Chondrocyte (in vitro differentiated cells): ENCODE data around the gene WIPI1. TPM values are rescaled to one million over a fixed set of nuclear protein-coding genes. Genes with fewer than 3 reads are reported as not detected.
"Not testable (repeated sequence)": the region's sequence is repeated elsewhere in the genome, so short reads cannot be mapped to it uniquely, and the experiment has no call there.

ENCODE experiments used
- DNase-seq: peaks from one replicate; pipeline ENCODE4 v3.0.0; 2021; ENCODE audit warnings: mixed read lengths, low spot score
- H3K27ac Mint-ChIP-seq: one replicate; pipeline ENCODE4 v1.8.0; 2021; ENCODE audit warnings: mild to moderate bottlenecking, moderate library complexity, mixed read lengths; ENCODE audit not compliant: unreplicated experiment
- H3K27me3 Mint-ChIP-seq: 2 replicates; pipeline ENCODE4 v1.8.0; 2021; ENCODE audit warnings: low read depth, mixed read lengths
- H3K36me3 Mint-ChIP-seq: 2 replicates; pipeline ENCODE4 v1.8.0; 2021; ENCODE audit warnings: low read depth, mixed read lengths
- H3K4me1 Mint-ChIP-seq: 2 replicates; pipeline ENCODE4 v1.8.0; 2021; ENCODE audit warnings: low read depth, mild to moderate bottlenecking, mixed read lengths
- H3K4me3 Mint-ChIP-seq: one replicate; pipeline ENCODE4 v1.8.0; 2021; ENCODE audit warnings: mild to moderate bottlenecking, moderate library complexity, mixed read lengths; ENCODE audit not compliant: unreplicated experiment
- H3K9me3 Mint-ChIP-seq: 2 replicates; pipeline ENCODE4 v1.8.0; 2021; ENCODE audit warnings: low read depth, mixed read lengths
- total RNA-seq: library from RNA; stranded (reverse); gene quantifications from 3 replicates; pipeline ENCODE4 v1.2.1, GENCODE V29; 2021
- TF ChIP-seq, protein P1 (sequence below): fragments of 200-600 bp; sonication (generic); IDR thresholded peaks from 2 replicates; pipeline ENCODE4 v1.5.0; 2021; ENCODE audit warnings: antibody characterized with exemption, mild to moderate bottlenecking, moderate library complexity

The WIPI1 gene
- total RNA-seq, 1 donor from 2014 or later: 119 TPM

GRCh38 chr17:68421486-68421885 is 35.8 kb downstream of the WIPI1 start:
- H3K27ac Mint-ChIP-seq: no peak overlapping the region
- peaks cover 48% of the 10 kb centered on the region for H3K36me3 Mint-ChIP-seq
- no peak for DNase-seq
- H3K27me3 Mint-ChIP-seq: no peaks in the 10 kb centered on the region
- peaks cover 31% of the 10 kb centered on the region for H3K9me3 Mint-ChIP-seq
- H3K4me3 Mint-ChIP-seq: no peak overlapping the region
- TF ChIP-seq, protein P1, sequence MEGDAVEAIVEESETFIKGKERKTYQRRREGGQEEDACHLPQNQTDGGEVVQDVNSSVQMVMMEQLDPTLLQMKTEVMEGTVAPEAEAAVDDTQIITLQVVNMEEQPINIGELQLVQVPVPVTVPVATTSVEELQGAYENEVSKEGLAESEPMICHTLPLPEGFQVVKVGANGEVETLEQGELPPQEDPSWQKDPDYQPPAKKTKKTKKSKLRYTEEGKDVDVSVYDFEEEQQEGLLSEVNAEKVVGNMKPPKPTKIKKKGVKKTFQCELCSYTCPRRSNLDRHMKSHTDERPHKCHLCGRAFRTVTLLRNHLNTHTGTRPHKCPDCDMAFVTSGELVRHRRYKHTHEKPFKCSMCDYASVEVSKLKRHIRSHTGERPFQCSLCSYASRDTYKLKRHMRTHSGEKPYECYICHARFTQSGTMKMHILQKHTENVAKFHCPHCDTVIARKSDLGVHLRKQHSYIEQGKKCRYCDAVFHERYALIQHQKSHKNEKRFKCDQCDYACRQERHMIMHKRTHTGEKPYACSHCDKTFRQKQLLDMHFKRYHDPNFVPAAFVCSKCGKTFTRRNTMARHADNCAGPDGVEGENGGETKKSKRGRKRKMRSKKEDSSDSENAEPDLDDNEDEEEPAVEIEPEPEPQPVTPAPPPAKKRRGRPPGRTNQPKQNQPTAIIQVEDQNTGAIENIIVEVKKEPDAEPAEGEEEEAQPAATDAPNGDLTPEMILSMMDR: no peak
- H3K4me1 Mint-ChIP-seq: no peaks in the 10 kb centered on the region

GRCh38 chr17:68420065-68420464 is 37.2 kb downstream of the WIPI1 start:
- H3K9me3 Mint-ChIP-seq: peaks cover 45% of the 10 kb centered on the region
- H3K4me1 Mint-ChIP-seq: no peaks in the 10 kb centered on the region
- DNase-seq: no peak
- H3K4me3 Mint-ChIP-seq: no peak overlapping the region
- peaks cover 49% of the 10 kb centered on the region for H3K36me3 Mint-ChIP-seq
- TF ChIP-seq, protein P1: no peak
- no peaks in the 10 kb centered on the region for H3K27me3 Mint-ChIP-seq
- no peak overlapping the region for H3K27ac Mint-ChIP-seq

DNA sequence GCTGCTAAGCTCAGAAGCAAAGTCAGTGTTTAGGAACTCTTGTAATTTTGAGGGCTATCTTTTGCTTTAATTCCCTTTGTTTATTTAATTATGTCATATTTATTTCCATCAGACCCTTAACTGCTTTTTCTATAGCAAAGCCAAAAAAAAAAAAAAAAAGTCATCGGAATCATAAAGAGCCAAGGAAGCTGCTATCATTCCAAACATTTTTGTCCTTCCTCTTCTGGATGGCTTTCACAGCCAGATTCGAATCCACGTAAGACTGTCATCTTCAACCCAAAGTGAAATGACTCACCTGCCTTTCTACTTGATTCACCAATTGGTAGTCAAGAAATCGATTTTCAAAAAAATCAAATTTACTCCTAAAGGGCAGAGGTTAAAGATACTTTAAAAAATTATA is 38.4 kb downstream of the WIPI1 start:
- H3K36me3 Mint-ChIP-seq: peaks cover 52% of the 10 kb centered on the region

GRCh38 chr17:68417317-68417716 is 40.0 kb downstream of the WIPI1 start:
- peaks cover 58% of the 10 kb centered on the region for H3K9me3 Mint-ChIP-seq
- peaks cover 48% of the 10 kb centered on the region for H3K36me3 Mint-ChIP-seq
- H3K27me3 Mint-ChIP-seq: no peaks in the 10 kb centered on the region
- H3K27ac Mint-ChIP-seq: no peak overlapping the region
- no peak overlapping the region for H3K4me3 Mint-ChIP-seq
- DNase-seq: no peak
- H3K4me1 Mint-ChIP-seq: no peaks in the 10 kb centered on the region
- TF ChIP-seq, protein P1: no peak

More for the DNA sequence above, 38.4 kb downstream of the WIPI1 start:
- no peaks in the 10 kb centered on the region for H3K27me3 Mint-ChIP-seq
- no peak for DNase-seq
- H3K4me3 Mint-ChIP-seq: no peak overlapping the region
- no peak overlapping the region for H3K27ac Mint-ChIP-seq
- peaks cover 57% of the 10 kb centered on the region for H3K9me3 Mint-ChIP-seq
- no peaks in the 10 kb centered on the region for H3K4me1 Mint-ChIP-seq
- TF ChIP-seq, protein P1: no peak

DNA sequence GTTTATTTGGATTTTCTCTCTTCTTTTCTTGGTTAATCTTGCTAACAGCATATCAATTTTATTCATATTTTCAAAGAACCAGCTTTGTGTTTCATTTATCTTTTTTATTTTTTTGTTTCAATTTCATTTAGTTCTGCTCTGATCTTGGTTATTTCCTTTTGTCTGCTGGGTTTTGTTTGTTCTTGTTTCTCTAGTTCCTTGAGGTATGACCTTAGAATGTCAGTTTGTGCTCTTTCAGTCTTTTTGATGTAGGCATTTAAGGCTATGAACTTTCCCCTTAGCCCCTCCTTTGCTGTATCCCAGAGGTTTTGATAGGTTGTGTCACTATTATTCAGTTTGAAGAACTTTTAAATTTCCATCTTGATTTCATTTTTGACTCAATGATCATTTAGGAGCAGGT is 42.4 kb downstream of the WIPI1 start:
- Mint-ChIP-seq H3K9me3 (peaks cover 52% of the 10 kb centered on the region), H3K36me3 (peaks cover 30% of the 10 kb centered on the region)
- H3K27me3 Mint-ChIP-seq, H3K27ac Mint-ChIP-seq, DNase-seq, H3K4me1 Mint-ChIP-seq, H3K4me3 Mint-ChIP-seq: not testable (repeated sequence)

GRCh38 chr17:68413597-68414560 is 43.4 kb downstream of the WIPI1 start:
- H3K4me3 Mint-ChIP-seq, H3K27ac Mint-ChIP-seq, H3K27me3 Mint-ChIP-seq, H3K4me1 Mint-ChIP-seq: not testable (repeated sequence)
- peak; percentile 18 for DNase-seq
- Mint-ChIP-seq H3K9me3 (peaks cover 47% of the 10 kb centered on the region), H3K36me3 (peaks cover 25% of the 10 kb centered on the region)

DNA sequence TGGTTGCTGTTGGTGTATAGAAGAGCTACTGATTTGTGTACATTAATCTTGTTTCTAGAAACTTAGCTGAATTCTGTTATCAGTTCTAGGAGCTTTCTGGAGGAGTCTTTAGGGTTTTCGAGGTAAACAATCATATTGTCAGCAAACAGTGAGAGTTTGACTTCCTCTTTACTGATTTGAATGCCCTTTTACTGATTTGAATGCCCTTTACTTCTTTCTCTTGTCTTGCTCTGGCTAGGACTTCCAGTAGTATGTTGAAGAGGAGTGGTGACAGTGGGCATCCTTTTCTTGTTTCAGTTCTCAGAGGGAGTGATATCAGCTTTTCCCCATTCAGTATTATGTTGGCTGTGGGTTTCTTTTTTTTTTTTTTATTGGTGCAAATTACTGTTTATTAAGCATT is 49.6 kb downstream of the WIPI1 start:
- H3K9me3 Mint-ChIP-seq: peaks cover 39% of the 10 kb centered on the region
- not testable (repeated sequence) for H3K27ac Mint-ChIP-seq

GRCh38 chr17:68403837-68404236 is 53.5 kb downstream of the WIPI1 start:
- H3K36me3 Mint-ChIP-seq: peaks cover 13% of the 10 kb centered on the region
- peaks cover 33% of the 10 kb centered on the region for H3K9me3 Mint-ChIP-seq
- not testable (repeated sequence) for H3K27ac Mint-ChIP-seq, DNase-seq, H3K4me3 Mint-ChIP-seq, H3K27me3 Mint-ChIP-seq, H3K4me1 Mint-ChIP-seq

More for the DNA sequence above, 49.6 kb downstream of the WIPI1 start:
- not testable (repeated sequence) for H3K27me3 Mint-ChIP-seq, H3K4me1 Mint-ChIP-seq, DNase-seq, H3K4me3 Mint-ChIP-seq
- H3K36me3 Mint-ChIP-seq: peaks cover 13% of the 10 kb centered on the region
